Measurements from ENCODE around the gene MAN2A1. TPM values are rescaled to one million over a fixed set of nuclear protein-coding genes. Genes with fewer than 3 reads are reported as not detected.
A peak's percentile ranks its signal among the peaks of the same experiment; 100 is the strongest.

Gene MAN2A1
- total RNA-seq, 1 experiment from 2014 or later: 51.0 TPM

GRCh38 chr5:109899163-109899535 lies 209.4 kb downstream of the MAN2A1 start:
- in situ Hi-C loops (cut with HindIII; ENCODE audit: low pct_unique_long_range_greater_than_20kb, low sequenced_read_pairs): no loop called here
- H3K36me3 ChIP-seq (ENCODE audit: control insufficient read depth, insufficient read depth, low read length): no peaks in the 10 kb centered on the region
- DNase-seq (ENCODE audit: low read depth, low spot score) (no peak), ATAC-seq (no peak)
- POLR2A ChIA-PET: no interaction called here
- BruUV-seq (replicated peaks): no TSS peak
- H3K27ac ChIP-seq (ENCODE audit: low read length): no peak overlapping the region
- intact Hi-C loops (cut with micrococcal nuclease; ENCODE audit: unreplicated experiment): no loop called here
- no peaks in the 10 kb centered on the region for H3K9me3 ChIP-seq (ENCODE audit: control insufficient read depth, insufficient read depth, low read depth, low read length)
- no peak overlapping the region for H3K4me3 ChIP-seq (ENCODE audit: low read depth in 2 of 2, low read length in 2 of 2)
- TF ChIP-seq POLR2AphosphoS5 (IDR thresholded peaks at IDR 0.05; ENCODE audit: low read depth, low read length) (no peak), TCF7L2 (IDR thresholded peaks at IDR 0.05; ENCODE audit: low read depth, low read length) (no peak), SIN3A (IDR thresholded peaks at IDR 0.05; ENCODE audit: borderline replicate concordance, insufficient read depth, low read depth, low read length) (no peak)
- TF ChIP-seq, protein P1, sequence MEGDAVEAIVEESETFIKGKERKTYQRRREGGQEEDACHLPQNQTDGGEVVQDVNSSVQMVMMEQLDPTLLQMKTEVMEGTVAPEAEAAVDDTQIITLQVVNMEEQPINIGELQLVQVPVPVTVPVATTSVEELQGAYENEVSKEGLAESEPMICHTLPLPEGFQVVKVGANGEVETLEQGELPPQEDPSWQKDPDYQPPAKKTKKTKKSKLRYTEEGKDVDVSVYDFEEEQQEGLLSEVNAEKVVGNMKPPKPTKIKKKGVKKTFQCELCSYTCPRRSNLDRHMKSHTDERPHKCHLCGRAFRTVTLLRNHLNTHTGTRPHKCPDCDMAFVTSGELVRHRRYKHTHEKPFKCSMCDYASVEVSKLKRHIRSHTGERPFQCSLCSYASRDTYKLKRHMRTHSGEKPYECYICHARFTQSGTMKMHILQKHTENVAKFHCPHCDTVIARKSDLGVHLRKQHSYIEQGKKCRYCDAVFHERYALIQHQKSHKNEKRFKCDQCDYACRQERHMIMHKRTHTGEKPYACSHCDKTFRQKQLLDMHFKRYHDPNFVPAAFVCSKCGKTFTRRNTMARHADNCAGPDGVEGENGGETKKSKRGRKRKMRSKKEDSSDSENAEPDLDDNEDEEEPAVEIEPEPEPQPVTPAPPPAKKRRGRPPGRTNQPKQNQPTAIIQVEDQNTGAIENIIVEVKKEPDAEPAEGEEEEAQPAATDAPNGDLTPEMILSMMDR (IDR thresholded peaks at IDR 0.05): no peak
- TF ChIP-seq, protein P2, sequence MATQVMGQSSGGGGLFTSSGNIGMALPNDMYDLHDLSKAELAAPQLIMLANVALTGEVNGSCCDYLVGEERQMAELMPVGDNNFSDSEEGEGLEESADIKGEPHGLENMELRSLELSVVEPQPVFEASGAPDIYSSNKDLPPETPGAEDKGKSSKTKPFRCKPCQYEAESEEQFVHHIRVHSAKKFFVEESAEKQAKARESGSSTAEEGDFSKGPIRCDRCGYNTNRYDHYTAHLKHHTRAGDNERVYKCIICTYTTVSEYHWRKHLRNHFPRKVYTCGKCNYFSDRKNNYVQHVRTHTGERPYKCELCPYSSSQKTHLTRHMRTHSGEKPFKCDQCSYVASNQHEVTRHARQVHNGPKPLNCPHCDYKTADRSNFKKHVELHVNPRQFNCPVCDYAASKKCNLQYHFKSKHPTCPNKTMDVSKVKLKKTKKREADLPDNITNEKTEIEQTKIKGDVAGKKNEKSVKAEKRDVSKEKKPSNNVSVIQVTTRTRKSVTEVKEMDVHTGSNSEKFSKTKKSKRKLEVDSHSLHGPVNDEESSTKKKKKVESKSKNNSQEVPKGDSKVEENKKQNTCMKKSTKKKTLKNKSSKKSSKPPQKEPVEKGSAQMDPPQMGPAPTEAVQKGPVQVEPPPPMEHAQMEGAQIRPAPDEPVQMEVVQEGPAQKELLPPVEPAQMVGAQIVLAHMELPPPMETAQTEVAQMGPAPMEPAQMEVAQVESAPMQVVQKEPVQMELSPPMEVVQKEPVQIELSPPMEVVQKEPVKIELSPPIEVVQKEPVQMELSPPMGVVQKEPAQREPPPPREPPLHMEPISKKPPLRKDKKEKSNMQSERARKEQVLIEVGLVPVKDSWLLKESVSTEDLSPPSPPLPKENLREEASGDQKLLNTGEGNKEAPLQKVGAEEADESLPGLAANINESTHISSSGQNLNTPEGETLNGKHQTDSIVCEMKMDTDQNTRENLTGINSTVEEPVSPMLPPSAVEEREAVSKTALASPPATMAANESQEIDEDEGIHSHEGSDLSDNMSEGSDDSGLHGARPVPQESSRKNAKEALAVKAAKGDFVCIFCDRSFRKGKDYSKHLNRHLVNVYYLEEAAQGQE (IDR thresholded peaks at IDR 0.05; ENCODE audit: insufficient read depth in 1 of 2, low read depth in 2 of 2, low read length in 1 of 2): no peak
- H3K4me1 ChIP-seq (ENCODE audit: control insufficient read depth, insufficient read depth, low read length): no peaks in the 10 kb centered on the region
- CTCF ChIA-PET: no interaction called here
- H3K27me3 ChIP-seq (ENCODE audit: control insufficient read depth, insufficient read depth, low read length): no peaks in the 10 kb centered on the region

GRCh38 chr5:109900461-109900860 lies 210.7 kb downstream of the MAN2A1 start:
- no peak for DNase-seq (ENCODE audit: low read depth, low spot score)
- Histone ChIP-seq H3K27me3 (ENCODE audit: control insufficient read depth, insufficient read depth, low read length) (no peaks in the 10 kb centered on the region), H3K4me1 (ENCODE audit: control insufficient read depth, insufficient read depth, low read length) (no peaks in the 10 kb centered on the region), H3K36me3 (ENCODE audit: control insufficient read depth, insufficient read depth, low read length) (no peaks in the 10 kb centered on the region), H3K27ac (ENCODE audit: low read length) (no peak overlapping the region), H3K9me3 (ENCODE audit: control insufficient read depth, insufficient read depth, low read depth, low read length) (no peaks in the 10 kb centered on the region), H3K4me3 (ENCODE audit: low read depth in 2 of 2, low read length in 2 of 2) (no peak overlapping the region)
- intact Hi-C loops (cut with micrococcal nuclease; ENCODE audit: unreplicated experiment) (no loop called here), in situ Hi-C loops (cut with HindIII; ENCODE audit: low pct_unique_long_range_greater_than_20kb, low sequenced_read_pairs) (no loop called here)
- no peak for TF ChIP-seq TCF7L2 (IDR thresholded peaks at IDR 0.05; ENCODE audit: low read depth, low read length)
- TF ChIP-seq, protein P2 (IDR thresholded peaks at IDR 0.05; ENCODE audit: insufficient read depth in 1 of 2, low read depth in 2 of 2, low read length in 1 of 2): peak in 1 of 2 experiments; percentile 36; a peak in 1 of 4 replicates
- ChIA-PET CTCF (no interaction called here), POLR2A (no interaction called here)
- ATAC-seq: no peak
- no TSS peak for BruUV-seq (replicated peaks)

All from Panc1 (cell line).